Ammon's horn (tissue), 1 donor: ENCODE data around the gene ZNF605.
"Not testable (repeated sequence)": the region's sequence is repeated elsewhere in the genome, so short reads cannot be mapped to it uniquely, and the experiment has no call there.

ENCODE experiments used
- DNase-seq: peaks from one replicate; pipeline ENCODE4 v3.0.0-alpha.2; 2016; ENCODE audit warnings: low spot score

The ZNF605 gene

GRCh38 chr12:132956011-132956788 is at the start of gene ZNF605:
ZNF605 (minus strand) TSS chr12:132956306; CDS start chr12:132945635, 10,671 bp downstream.
- DNase-seq = peak; percentile 91

- DNase-seq = no peak
These were observed 42.6 kb upstream of the ZNF605 start for GRCh38 chr12:132998741-132999140.

- no peak for DNase-seq
These were observed 30.7 kb upstream of the ZNF605 start for GRCh38 chr12:132986885-132987225.

GRCh38 chr12:132986001-132986884 is 30.1 kb upstream of the ZNF605 start, which contains the start of gene ZNF26:
ZNF26 (plus strand) TSS chr12:132986367; CDS start chr12:132986841, 474 bp downstream.
- DNase-seq = peak; percentile 96

- DNase-seq = not testable (repeated sequence)
These were observed 20.8 kb upstream of the ZNF605 start for GRCh38 chr12:132976870-132977269.

GRCh38 chr12:132972374-132972773 is 16.3 kb upstream of the ZNF605 start:
- no peak for DNase-seq

- DNase-seq = no peak
These were observed 11.6 kb upstream of the ZNF605 start for GRCh38 chr12:132967736-132968135.

- DNase-seq = no peak
These were observed 10.7 kb upstream of the ZNF605 start for GRCh38 chr12:132966676-132967415.

GRCh38 chr12:132965796-132966195 is 9.7 kb upstream of the ZNF605 start:
- DNase-seq = no peak

GRCh38 chr12:132963947-132964346 is 7.8 kb upstream of the ZNF605 start:
- DNase-seq = not testable (repeated sequence)

GRCh38 chr12:132961790-132962189 is 5.7 kb upstream of the ZNF605 start:
- DNase-seq = not testable (repeated sequence)

- peak; percentile 40 for DNase-seq
These were observed 754 bp downstream of the ZNF605 start for GRCh38 chr12:132955094-132956010.

- no peak for DNase-seq
These were observed 1.5 kb downstream of the ZNF605 start for GRCh38 chr12:132954471-132955048.

GRCh38 chr12:132953771-132954170 is 2.3 kb downstream of the ZNF605 start:
- no peak for DNase-seq

- no peak for DNase-seq
These were observed 3.0 kb downstream of the ZNF605 start for GRCh38 chr12:132953163-132953425.

- no peak for DNase-seq
These were observed 3.5 kb downstream of the ZNF605 start for GRCh38 chr12:132952371-132953162.

- DNase-seq = no peak
These were observed 4.5 kb downstream of the ZNF605 start for GRCh38 chr12:132951649-132952048.

- DNase-seq = no peak
These were observed 5.1 kb downstream of the ZNF605 start for GRCh38 chr12:132950844-132951535.
